ENCODE data around the gene MAP4K3.

GRCh38 chr2:39269941-39270340 is 167.1 kb downstream of the MAP4K3 start:
- TF ChIP-seq YY1 (IDR thresholded peaks at IDR 0.05; ENCODE audit: insufficient read depth, insufficient read length), result no peak
- TF ChIP-seq ZNF274 (IDR thresholded peaks at IDR 0.05; ENCODE audit: low read depth, low read length), result no peak
- TF ChIP-seq SUZ12 (IDR thresholded peaks at IDR 0.05; ENCODE audit: extremely low read depth, insufficient read depth, insufficient read length), result no peak

Measured in NT2/D1 (cell line).